Sigmoid colon (tissue), 7 donors: ENCODE data around the gene REG3A. TPM values are rescaled to one million over a fixed set of nuclear protein-coding genes. Genes with fewer than 3 reads are reported as not detected.

Experiments used
- DNase-seq: peaks from one replicate; pipeline ENCODE4 v3.0.0-alpha.2; 2019
- H3K27ac ChIP-seq, 4 donors: fragments of 200-600 bp; sonication (generic); one replicate each; pipeline ENCODE4 v1.5.1; 2016 to 2019; ENCODE audit warnings: mild to moderate bottlenecking in 1 of 4
- H3K27me3 ChIP-seq, 3 donors: fragments of 200-600 bp; sonication (generic); one replicate each; pipeline ENCODE4 v1.5.1; 2019; ENCODE audit warnings: mild to moderate bottlenecking in 1 of 3
- H3K36me3 ChIP-seq, 4 donors: fragments of 200-600 bp; sonication (generic); one replicate each; pipeline ENCODE4 v1.5.1; 2016 to 2019
- H3K4me1 ChIP-seq, 4 donors: fragments of 200-600 bp; sonication (generic); one replicate each; pipeline ENCODE4 v1.5.1; 2017 to 2019
- H3K4me3 ChIP-seq, 4 donors: fragments of 200-600 bp; sonication (generic); one replicate each; pipeline ENCODE4 v1.5.1; 2017 to 2019; ENCODE audit warnings: mild to moderate bottlenecking in 2 of 4, moderate library complexity in 1 of 4
- H3K9me3 ChIP-seq, 4 donors: fragments of 200-600 bp in 3 of 4; sonication (generic) in 3 of 4; one replicate each; pipeline versions ENCODE4 v1.5.1 to v1.6.1; 2013 to 2019
- EP300 ChIP-seq, 4 donors: sonication (generic); formaldehyde crosslinking; IDR thresholded peaks; one replicate each; pipeline ENCODE4 v1.6.1; 2017; ENCODE audit warnings: antibody characterized with exemption in 4 of 4
- POLR2A ChIP-seq, 2 donors: fragments of 450-650 bp; IDR thresholded peaks; one replicate each; pipeline ENCODE4 v1.6.1; 2016; ENCODE audit warnings: antibody characterized with exemption in 2 of 2, mild to moderate bottlenecking in 2 of 2, moderate library complexity in 2 of 2
- POLR2AphosphoS5 ChIP-seq, 4 donors: sonication (generic); formaldehyde crosslinking; IDR thresholded peaks; one replicate each; pipeline ENCODE4 v1.6.1; 2017; ENCODE audit warnings: antibody characterized with exemption in 4 of 4
- WGBS, 2 donors: extraction: QIAGEN DNeasy Blood & Tissue Kit; methylation state at CpG; one replicate each; pipeline ENCODE4 v1.1.7; 2013; 5-methylcytosine and 5-hydroxymethylcytosine counted together
- intact Hi-C: fragments of 100-400 bp; cut with DNase I; formaldehyde crosslinking; loops from one replicate; pipeline ENCODE4 v1.15.1; 2023
- polyA plus RNA-seq, 3 donors: library from polyadenylated mRNA; stranded (reverse); fragments of 200-250 nt; gene quantifications; one replicate each; pipeline ENCODE4 v1.2.3, GENCODE V29; 2013
- total RNA-seq, 4 donors: library from RNA; depleted of rRNA; stranded (reverse); fragments of >200 nt; gene quantifications; one replicate each; pipeline ENCODE4 v1.1.0, GENCODE V29; 2016
- TF ChIP-seq, protein P1 (sequence below), 4 experiments: fragments of 450-650 bp in 3 of 4; fragments of 200-600 bp in 1 of 4; IDR thresholded peaks; one replicate each; pipeline ENCODE4 v1.5.1; 2016 to 2019; ENCODE audit warnings: antibody characterized with exemption in 4 of 4, mild to moderate bottlenecking in 3 of 4, moderate library complexity in 2 of 4
- donor health status: healthy with polysubstance abuse.
- donor health status: Bipolar disorder and iron deficiency.
- donor health status: healthy.

REG3A gene
- total and polyA plus RNA-seq, 7 donors, result 3.2 to 27.7 TPM; not detected in 5

DNA sequence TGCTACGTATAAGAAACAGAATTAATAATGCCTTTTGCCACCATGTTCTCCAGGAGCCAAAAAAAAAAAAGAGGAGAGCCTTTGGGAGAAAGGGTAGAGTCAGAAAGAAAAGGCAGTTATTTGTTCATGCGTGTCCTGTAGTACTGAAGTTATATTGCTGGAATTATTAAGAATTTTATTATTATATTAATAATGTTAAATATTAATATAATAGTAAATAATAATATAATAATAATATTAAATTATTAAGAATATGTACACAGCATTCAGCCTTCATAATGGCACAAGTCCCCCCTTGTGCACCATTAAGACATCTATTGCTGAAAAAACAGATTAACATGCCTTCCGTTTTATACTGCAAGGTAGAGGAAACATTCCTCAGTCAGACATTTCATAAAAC is 31.1 kb downstream of the REG3A start:
- H3K27me3 ChIP-seq, result no peaks in the 10 kb centered on the region
- no peak for TF ChIP-seq POLR2AphosphoS5 (IDR thresholded peaks at IDR 0.05)
- H3K9me3 ChIP-seq, result no peaks in the 10 kb centered on the region
- no peaks in the 10 kb centered on the region for H3K4me1 ChIP-seq
- no peak for DNase-seq
- WGBS, 2 donors, result 78 to 91% methylated on average over 3 of the region's 3 CpGs
- intact Hi-C loops, result no loop called here
- H3K27ac ChIP-seq, result no peak overlapping the region
- no peak overlapping the region for H3K4me3 ChIP-seq
- H3K36me3 ChIP-seq, result no peaks in the 10 kb centered on the region

DNA sequence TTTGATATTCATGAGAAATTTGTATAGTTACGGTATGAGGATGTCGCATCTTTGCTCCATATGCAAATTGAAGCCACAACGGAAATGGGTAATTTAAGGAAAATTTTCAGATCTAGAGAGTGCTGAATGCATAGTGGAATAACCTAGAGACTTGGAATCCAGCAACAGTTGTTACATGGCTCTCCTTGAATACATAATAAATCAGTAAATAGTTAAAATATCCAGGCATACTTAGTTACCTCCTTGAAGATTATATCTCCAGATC is 33.9 kb downstream of the REG3A start:
- WGBS, 2 donors, result 91 to 93% methylated on average over 3 of the region's 3 CpGs
- no peaks in the 10 kb centered on the region for H3K36me3 ChIP-seq
- intact Hi-C loops, result no loop called here
- H3K4me1 ChIP-seq, result no peaks in the 10 kb centered on the region
- no peaks in the 10 kb centered on the region for H3K9me3 ChIP-seq
- H3K27me3 ChIP-seq, result no peaks in the 10 kb centered on the region
- H3K4me3 ChIP-seq, result no peak overlapping the region
- no peak for DNase-seq
- TF ChIP-seq POLR2AphosphoS5 (IDR thresholded peaks at IDR 0.05), result no peak
- TF ChIP-seq, protein P1, sequence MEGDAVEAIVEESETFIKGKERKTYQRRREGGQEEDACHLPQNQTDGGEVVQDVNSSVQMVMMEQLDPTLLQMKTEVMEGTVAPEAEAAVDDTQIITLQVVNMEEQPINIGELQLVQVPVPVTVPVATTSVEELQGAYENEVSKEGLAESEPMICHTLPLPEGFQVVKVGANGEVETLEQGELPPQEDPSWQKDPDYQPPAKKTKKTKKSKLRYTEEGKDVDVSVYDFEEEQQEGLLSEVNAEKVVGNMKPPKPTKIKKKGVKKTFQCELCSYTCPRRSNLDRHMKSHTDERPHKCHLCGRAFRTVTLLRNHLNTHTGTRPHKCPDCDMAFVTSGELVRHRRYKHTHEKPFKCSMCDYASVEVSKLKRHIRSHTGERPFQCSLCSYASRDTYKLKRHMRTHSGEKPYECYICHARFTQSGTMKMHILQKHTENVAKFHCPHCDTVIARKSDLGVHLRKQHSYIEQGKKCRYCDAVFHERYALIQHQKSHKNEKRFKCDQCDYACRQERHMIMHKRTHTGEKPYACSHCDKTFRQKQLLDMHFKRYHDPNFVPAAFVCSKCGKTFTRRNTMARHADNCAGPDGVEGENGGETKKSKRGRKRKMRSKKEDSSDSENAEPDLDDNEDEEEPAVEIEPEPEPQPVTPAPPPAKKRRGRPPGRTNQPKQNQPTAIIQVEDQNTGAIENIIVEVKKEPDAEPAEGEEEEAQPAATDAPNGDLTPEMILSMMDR (IDR thresholded peaks at IDR 0.05), result no peak
- no peak for TF ChIP-seq POLR2A (IDR thresholded peaks at IDR 0.05)
- TF ChIP-seq EP300 (IDR thresholded peaks at IDR 0.05), result no peak
- H3K27ac ChIP-seq, result no peak overlapping the region

DNA sequence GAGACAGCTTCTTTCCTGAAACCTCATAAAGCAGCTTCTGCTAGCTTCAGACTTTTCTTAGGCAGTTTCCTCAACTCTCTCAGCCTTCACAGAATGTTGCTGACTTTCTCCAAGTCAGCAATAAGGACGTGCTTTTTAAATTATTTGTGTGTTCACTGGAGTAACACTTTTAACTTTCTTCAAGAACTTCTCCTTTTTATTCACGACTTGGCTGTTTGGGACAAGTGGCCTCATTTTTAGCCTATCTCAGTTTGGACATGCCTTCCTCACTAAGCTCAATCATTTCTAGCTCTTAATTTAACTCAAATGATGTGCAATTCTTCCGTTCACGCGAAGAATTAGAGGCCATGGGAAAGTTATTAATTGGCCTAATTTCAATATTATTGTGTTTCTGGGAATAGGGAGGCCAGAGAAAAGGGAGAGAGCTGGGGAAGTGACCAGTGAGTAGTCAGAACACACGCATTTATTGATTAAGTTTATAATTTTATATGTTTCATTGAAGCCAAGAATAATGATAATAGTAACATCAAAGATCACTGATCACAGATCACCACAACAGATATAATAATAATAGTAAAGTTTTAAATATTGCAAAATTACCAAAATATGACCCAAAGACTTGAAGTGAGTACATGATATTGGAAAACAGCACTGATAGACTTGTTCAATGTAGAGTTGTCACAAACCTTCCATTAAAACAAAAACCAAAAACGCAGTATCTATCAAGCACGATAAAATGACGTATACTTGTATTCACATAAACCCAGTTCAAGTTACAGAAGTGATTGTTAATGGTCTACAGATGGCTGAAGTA is 34.4 kb downstream of the REG3A start:
- intact Hi-C loops, result no loop called here
- TF ChIP-seq POLR2AphosphoS5 (IDR thresholded peaks at IDR 0.05), result no peak
- TF ChIP-seq, protein P1 (IDR thresholded peaks at IDR 0.05), result no peak
- no peak for TF ChIP-seq EP300 (IDR thresholded peaks at IDR 0.05)
- no peak for TF ChIP-seq POLR2A (IDR thresholded peaks at IDR 0.05)
- H3K36me3 ChIP-seq, result no peaks in the 10 kb centered on the region
- no peaks in the 10 kb centered on the region for H3K9me3 ChIP-seq
- no peaks in the 10 kb centered on the region for H3K27me3 ChIP-seq
- H3K27ac ChIP-seq, result no peak overlapping the region
- WGBS, 2 donors, result 69 to 72% methylated on average over 9 of the region's 9 CpGs
- H3K4me3 ChIP-seq, result no peak overlapping the region
- no peaks in the 10 kb centered on the region for H3K4me1 ChIP-seq
- no peak for DNase-seq

DNA sequence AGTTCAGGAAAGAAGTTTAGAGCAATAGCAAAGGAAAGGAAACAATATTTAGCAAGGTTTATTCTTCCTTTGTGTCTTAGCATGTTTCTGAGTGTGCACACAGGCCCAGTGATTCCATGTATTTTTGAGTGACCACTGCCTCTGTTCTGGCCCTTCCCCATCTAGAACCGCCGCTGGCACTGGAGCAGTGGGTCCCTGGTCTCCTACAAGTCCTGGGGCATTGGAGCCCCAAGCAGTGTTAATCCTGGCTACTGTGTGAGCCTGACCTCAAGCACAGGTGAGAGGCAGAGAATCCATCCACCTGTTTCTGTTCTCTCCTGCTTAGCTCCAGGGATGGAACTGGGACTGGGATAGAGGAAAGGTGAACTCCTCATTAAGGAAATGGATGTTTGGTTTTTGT is 36.9 kb downstream of the REG3A start:
- intact Hi-C loops, result no loop called here
- 90 to 93% methylated on average over 2 of the region's 2 CpGs for WGBS, 2 donors
- no peak overlapping the region for H3K4me3 ChIP-seq
- DNase-seq, result no peak
- no peaks in the 10 kb centered on the region for H3K27me3 ChIP-seq
- no peaks in the 10 kb centered on the region for H3K36me3 ChIP-seq
- H3K27ac ChIP-seq, result no peak overlapping the region
- no peaks in the 10 kb centered on the region for H3K9me3 ChIP-seq
- no peaks in the 10 kb centered on the region for H3K4me1 ChIP-seq
- TF ChIP-seq POLR2A (IDR thresholded peaks at IDR 0.05) (no peak), POLR2AphosphoS5 (IDR thresholded peaks at IDR 0.05) (no peak), EP300 (IDR thresholded peaks at IDR 0.05) (no peak)
- TF ChIP-seq, protein P1 (IDR thresholded peaks at IDR 0.05), result no peak

DNA sequence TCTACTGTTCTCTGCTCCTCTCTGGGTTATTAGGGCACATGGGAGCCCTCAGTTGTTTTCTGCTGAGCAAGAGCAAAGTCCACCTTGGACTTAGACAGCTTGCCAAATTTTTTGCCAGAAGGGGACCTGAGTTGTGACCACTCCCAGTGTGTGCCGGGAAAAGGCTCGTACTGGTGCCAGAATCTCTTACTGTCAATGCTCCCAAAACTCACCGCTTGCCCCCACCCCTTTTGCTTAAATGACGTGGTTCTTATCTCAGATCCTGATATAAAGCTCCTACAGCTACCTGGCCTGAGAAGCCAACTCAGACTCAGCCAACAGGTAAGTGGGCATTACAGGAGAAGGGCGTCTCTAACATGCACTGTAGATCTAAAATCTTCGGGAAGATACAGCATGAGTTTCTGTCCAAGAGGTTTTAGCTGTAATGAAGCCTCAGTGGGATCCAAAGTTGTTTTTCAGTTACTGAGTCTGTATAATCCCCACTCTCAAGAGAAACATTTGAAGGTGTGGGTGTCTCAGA is 39.3 kb downstream of the REG3A start, which contains the start of gene REG1A:
Gene REG1A (plus strand): TSS at position 295 of the 520 bp plus-strand sequence. CDS start 374 bp downstream, outside the sequence.
- TF ChIP-seq, protein P1 (IDR thresholded peaks at IDR 0.05), result no peak
- H3K27ac ChIP-seq, result no peak within 1 kb of the TSS
- 20 to 65% methylated on average over 6 of the region's 6 CpGs for WGBS, 2 donors

More for the DNA sequence above, 39.3 kb downstream of the REG3A start, which contains the start of gene REG1A:
- H3K27me3 ChIP-seq, result no peaks in the 10 kb centered on the region
- intact Hi-C loops, result no loop called here
- H3K9me3 ChIP-seq, result no peaks in the 10 kb centered on the region
- H3K36me3 ChIP-seq, result no peaks in the 10 kb centered on the region
- no peaks in the 10 kb centered on the region for H3K4me1 ChIP-seq
- H3K4me3 ChIP-seq, result no peak within 1 kb of the TSS
- DNase-seq, result no peak
